HG03135 (cell line): ENCODE results near the gene GPRC5A.

Experiments used
- ATAC-seq: cut with Tn5 transposase; IDR thresholded peaks from one replicate; pipeline ENCODE4 v1.9.1; 2021; ENCODE audit warnings: mild to moderate bottlenecking, moderate library complexity; ENCODE audit not compliant: unreplicated experiment

The GPRC5A gene

GRCh38 chr12:12936983-12937491 is 45.7 kb downstream of the GPRC5A start:
- no peak for ATAC-seq

GRCh38 chr12:12938541-12938940 is 47.2 kb downstream of the GPRC5A start:
- no peak for ATAC-seq

DNA sequence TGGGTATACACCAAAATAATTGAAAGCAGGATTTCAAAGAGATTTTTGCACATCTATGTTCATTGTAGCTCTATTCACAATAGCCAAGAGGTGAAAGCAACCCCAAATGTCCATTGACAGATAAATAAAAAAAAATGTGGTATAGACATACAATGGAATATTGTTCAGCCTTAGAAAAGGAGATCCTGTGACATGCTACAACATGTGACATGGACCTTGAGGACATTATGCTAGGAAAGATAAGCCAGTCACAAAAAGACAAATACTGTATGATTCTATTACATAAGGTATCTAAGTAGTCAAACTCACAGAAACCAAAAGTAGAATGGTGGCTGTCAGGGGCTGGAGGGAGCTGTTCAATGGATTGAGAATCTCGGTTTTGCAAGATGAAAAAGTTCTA is 48.5 kb downstream of the GPRC5A start:
- no peak for ATAC-seq

DNA sequence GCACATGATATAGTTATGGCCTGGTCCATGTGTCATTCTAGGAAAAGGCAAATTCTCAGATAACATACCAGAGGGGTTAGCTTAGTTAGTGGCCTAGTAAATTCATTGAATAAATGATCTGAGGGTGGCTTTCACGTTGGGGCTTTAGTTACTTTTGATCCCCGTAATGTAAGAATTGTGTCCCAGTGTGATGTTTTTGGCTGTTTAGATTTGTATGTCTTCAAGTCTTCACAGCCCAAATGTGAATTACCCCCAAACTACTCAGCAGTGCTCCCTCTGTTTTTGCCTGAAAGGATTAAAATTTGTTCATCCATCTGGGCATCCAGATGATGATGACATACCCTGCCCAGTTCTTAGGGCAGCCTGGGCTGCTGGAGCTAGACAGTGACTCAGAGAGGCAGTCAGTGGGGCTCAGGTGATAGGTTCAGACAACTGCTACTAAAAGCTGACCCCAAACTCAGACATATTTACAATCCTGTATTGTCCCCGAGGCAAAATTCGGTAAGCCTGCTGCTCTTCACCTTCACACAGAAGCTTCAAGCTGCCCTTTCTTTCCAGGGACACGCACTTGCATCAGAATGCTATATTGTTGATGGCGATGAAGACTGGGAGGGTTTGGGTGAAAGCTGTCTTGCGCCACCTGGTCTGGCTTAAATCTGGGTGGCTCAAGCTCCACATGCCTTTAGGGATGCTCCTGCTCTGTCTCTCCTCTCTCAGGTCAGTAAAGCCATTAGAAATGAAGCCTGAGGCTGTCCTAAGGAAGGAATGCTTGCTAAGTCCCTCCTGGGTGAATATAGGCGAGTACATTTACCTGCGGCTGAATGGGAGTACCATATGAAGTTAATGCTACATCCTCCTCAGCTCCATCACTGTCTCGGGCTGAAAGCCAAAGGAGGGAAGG is 50.3 kb downstream of the GPRC5A start:
- ATAC-seq = no peak

DNA sequence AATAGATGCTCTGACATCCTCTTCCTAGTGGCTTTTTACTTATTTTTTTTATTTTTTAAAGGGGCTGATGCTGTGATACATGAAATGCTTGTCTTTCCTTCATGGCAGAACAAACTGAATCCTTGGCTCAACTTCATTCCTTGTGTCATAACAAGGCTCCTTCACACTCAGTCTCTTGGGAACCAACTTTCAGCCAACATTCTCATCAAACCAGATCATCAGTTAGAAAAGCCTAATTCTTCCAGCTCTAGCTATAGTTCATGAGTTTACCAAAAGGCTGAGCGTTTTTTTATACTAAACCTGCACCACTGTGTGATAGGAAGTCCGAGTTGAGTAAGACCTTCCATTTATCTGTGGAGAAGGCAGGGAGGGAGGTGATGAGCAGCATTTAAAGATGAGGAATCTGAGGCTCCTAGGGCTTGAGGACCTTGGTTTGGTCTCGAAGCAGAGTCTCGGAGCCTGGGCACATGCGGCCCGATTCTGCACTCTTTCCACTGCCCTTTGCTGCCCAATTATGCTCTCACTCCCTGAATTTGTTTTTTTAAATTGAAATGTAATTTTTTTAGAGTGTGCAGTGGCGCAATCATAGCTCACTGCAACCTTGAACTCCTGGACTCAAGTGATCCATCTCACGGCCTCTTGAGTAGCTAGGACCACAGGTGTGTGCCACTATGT is 52.4 kb downstream of the GPRC5A start:
- ATAC-seq = no peak

DNA sequence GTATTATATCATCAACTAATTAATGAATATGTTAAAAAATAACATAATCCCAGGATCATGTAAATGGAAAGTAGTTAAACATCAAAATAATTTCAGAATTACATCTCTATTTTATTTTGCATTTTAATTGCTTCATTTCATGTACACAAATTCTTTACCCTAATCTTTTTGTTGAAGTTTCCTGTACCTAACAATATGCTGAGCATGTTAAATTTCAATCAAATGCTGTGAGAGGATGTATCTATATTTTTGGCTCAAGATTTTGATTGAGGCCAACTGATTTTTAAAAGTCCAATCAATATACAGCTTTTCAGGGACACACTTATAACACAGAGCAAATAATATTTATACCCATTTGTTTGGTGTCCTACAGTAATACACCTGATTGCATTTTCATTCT is 54.2 kb downstream of the GPRC5A start:
- no peak for ATAC-seq

GRCh38 chr12:12946686-12947355 is 55.5 kb downstream of the GPRC5A start:
- ATAC-seq = no peak

GRCh38 chr12:12947902-12948301 is 56.5 kb downstream of the GPRC5A start:
- ATAC-seq = no peak

DNA sequence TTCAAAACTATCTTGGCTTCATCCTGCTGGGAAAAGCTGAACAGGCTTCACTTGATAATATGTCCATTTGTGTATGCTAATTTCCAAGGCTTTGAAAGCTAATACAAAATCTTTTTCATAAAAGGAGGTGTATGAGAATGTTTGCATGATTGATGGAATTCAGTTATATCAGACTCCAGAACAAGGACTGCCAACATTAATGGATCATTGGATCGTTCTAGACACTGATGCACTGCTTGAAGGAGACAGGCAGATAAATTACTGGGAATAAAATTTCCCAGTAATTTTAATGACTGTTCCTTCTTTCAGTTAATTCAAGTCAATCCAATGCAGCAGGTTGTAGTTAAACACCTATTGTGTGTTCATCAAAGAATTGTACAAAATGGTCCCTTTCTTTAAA is 60.1 kb downstream of the GPRC5A start:
- ATAC-seq = no peak

GRCh38 chr12:12952036-12952435 is 60.7 kb downstream of the GPRC5A start, which contains the start of gene GPRC5D:
Gene GPRC5D, minus strand, starts transcription at chr12:12952170. Its CDS starts 1,786 bp downstream, at chr12:12950384.
- no peak for ATAC-seq

- ATAC-seq = no peak
Observed at GRCh38 chr12:12954356-12954755, 63.0 kb downstream of the GPRC5A start.

GRCh38 chr12:12954878-12955625 is 63.7 kb downstream of the GPRC5A start:
- ATAC-seq = no peak

GRCh38 chr12:12958886-12959285 is 67.5 kb downstream of the GPRC5A start:
- no peak for ATAC-seq

DNA sequence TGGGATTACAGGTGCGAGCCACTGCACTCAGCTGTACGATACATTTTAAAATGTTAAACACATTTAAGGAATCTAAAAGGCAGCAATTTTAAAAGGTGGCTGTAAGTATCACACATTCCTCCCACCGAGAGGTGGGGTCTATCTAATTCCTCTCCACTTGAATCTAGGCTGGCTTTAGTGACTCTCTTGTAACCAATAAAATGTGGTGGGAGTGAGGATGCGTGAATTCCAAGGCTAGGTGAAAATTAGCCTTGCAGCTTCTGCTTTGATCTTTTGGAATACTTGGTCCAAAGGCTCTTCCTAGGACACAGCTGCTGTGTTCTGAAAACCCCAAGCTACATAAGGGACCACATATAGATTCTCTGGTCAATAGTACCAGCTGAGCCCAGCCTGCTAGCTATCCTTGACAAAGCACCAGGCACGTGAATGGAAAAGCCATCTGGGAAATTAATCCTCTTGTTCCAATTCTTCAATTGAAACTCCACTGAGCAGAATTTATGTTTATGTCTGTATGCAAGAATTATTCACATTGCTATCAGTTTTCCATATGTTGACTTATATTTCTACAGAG is 69.4 kb downstream of the GPRC5A start:
- no peak for ATAC-seq

DNA sequence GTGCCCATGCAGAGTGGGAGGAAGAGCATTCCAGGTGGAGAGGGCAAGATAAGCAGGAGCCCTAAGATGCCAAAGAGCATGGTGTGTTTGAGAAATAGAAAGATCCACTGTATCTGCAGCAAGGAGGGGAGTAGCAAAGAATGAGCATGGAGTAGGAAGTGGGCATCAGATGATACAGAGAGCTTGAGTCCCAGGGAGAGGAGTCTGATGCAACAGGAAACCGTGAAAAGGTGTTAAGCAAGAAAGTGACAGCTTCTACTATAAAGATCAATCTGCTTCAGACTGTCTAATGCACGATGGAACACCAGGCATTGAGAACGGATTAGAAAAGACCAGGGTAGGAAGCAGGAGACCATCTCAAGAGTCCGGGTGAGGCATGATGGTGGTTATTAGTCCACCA is 72.9 kb downstream of the GPRC5A start:
- ATAC-seq = no peak

GRCh38 chr12:12965836-12966235 is 74.5 kb downstream of the GPRC5A start:
- ATAC-seq = no peak
